HL-60 (cell line): Measurements from ENCODE around the gene ZNF555.
A peak's percentile ranks its signal among the peaks of the same experiment; 100 is the strongest.

Experiments
- DNase-seq, 2 experiments: peaks; one replicate each; pipeline ENCODE4 v3.0.0-alpha.2; 2010 to 2020; ENCODE audit warnings: low read depth in 1 of 2, low spot score in 1 of 2
- H3K27ac ChIP-seq: fragments of 250-450 bp; sonication (Bioruptor Pico); replicated peaks from 2 replicates; pipeline ENCODE4 v1.5.1; 2020; ENCODE audit warnings: mild to moderate bottlenecking, moderate library complexity
- H3K27me3 ChIP-seq: fragments of 250-450 bp; sonication (Bioruptor Pico); 2 replicates; pipeline ENCODE4 v1.5.1; 2021; ENCODE audit warnings: mild to moderate bottlenecking, moderate library complexity; ENCODE audit not compliant: insufficient read depth, poor library complexity, severe bottlenecking
- H3K4me3 ChIP-seq: replicated peaks from 2 replicates; pipeline ENCODE4 v1.5.1; 2011; ENCODE audit warnings: mild to moderate bottlenecking, control low read depth, low read length; ENCODE audit not compliant: insufficient read depth
- CTCF ChIP-seq: IDR thresholded peaks from one replicate; pipeline ENCODE4 v1.5.1; 2011; ENCODE audit warnings: low read length, control low read depth, inconsistent platforms; ENCODE audit not compliant: insufficient read depth
- GABPA ChIP-seq: IDR thresholded peaks from 2 replicates; pipeline ENCODE4 v1.6.1; 2012; ENCODE audit warnings: low read depth
- POLR2AphosphoS5 ChIP-seq: IDR thresholded peaks from 2 replicates; pipeline ENCODE4 v1.6.1; 2012; ENCODE audit warnings: low read depth
- REST ChIP-seq: IDR thresholded peaks from 2 replicates; pipeline ENCODE4 v1.6.1; 2012; ENCODE audit warnings: low read depth; ENCODE audit not compliant: insufficient replicate concordance
- SPI1 ChIP-seq: IDR thresholded peaks from 2 replicates; pipeline ENCODE4 v1.6.1; 2012; ENCODE audit warnings: low read depth, mild to moderate bottlenecking, borderline replicate concordance

The ZNF555 gene

GRCh38 chr19:2837430-2837829, 3.8 kb upstream of the ZNF555 start:
- no peaks in the 10 kb centered on the region for H3K27me3 ChIP-seq
- TF ChIP-seq CTCF (no peak), GABPA (no peak), POLR2AphosphoS5 (no peak), REST (no peak), SPI1 (no peak)
- H3K4me3 ChIP-seq = no peak overlapping the region
- H3K27ac ChIP-seq = no peak overlapping the region
- no peak for DNase-seq

- no peak for DNase-seq
- no peak for TF ChIP-seq REST
- Histone ChIP-seq H3K27ac (no peak overlapping the region), H3K27me3 (no peaks in the 10 kb centered on the region), H3K4me3 (peak overlapping the region; percentile 43)
Observed at GRCh38 chr19:2841855-2842574, 740 bp downstream of the ZNF555 start.

- Histone ChIP-seq H3K27me3 (no peaks in the 10 kb centered on the region), H3K4me3 (no peak overlapping the region), H3K27ac (no peak overlapping the region)
- DNase-seq = no peak
- TF ChIP-seq GABPA = no peak
Observed at GRCh38 chr19:2845107-2845506, 3.8 kb downstream of the ZNF555 start.

GRCh38 chr19:2846180-2846894, 5.1 kb downstream of the ZNF555 start:
- TF ChIP-seq POLR2AphosphoS5 (no peak), SPI1 (no peak), GABPA (no peak), CTCF (no peak), REST (no peak)
- no peak for DNase-seq
- Histone ChIP-seq H3K27me3 (no peaks in the 10 kb centered on the region), H3K27ac (no peak overlapping the region), H3K4me3 (no peak overlapping the region)
